Measurements from ENCODE around the gene NLGN1. TPM values are rescaled to one million over a fixed set of nuclear protein-coding genes. Genes with fewer than 3 reads are reported as not detected.
"Not testable (repeated sequence)": the region's sequence is repeated elsewhere in the genome, so short reads cannot be mapped to it uniquely, and the experiment has no call there.

NLGN1 gene
- total and polyA plus RNA-seq, 9 of the 15 experiments (the other 6 are each of a cell fraction or from before 2014, with no cell fraction given): under 0.01 to 0.01 TPM; not detected in 7

DNA sequence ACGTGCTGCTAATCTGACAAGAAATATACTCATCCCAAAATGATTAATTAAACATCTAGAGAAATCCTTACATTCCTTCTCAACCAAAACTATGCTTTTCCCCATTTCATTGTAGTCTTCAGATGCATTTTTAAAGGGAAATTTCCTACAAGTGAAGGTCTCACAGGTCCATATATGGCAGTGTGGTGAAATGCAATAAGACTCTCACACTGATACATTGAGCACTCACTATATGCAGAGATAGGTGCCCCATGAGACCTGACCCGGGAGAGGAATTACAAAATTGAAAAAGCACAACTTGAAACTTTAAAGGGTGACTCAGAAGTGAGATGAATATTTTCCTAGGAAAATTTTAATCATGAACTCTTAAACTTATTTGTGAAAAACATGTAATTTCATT is 832.4 kb downstream of the NLGN1 start:
- BruUV-seq (replicated peaks): no TSS peak
- no peak for TF ChIP-seq ILK (tag; IDR thresholded peaks at IDR 0.05; ENCODE audit: borderline replicate concordance, low read depth)
- no peak for TF ChIP-seq TCFL5 (CRISPR knock-in tag; conservative IDR thresholded peaks at IDR 0.05)
- no peak for TF ChIP-seq HDAC3 (IDR thresholded peaks at IDR 0.05; ENCODE audit: borderline replicate concordance, partially characterized antibody)
- no peak for TF ChIP-seq MAZ (CRISPR knock-in tag; conservative IDR thresholded peaks at IDR 0.05 in 1 of 2, IDR thresholded peaks at IDR 0.05 in 1 of 2)
- no peak for TF ChIP-seq PHF21A (IDR thresholded peaks at IDR 0.05; ENCODE audit: borderline replicate concordance, low read depth)
- no peak for TF ChIP-seq DIDO1 (tag; IDR thresholded peaks at IDR 0.05; ENCODE audit: low read depth)
- TF ChIP-seq, protein P1, sequence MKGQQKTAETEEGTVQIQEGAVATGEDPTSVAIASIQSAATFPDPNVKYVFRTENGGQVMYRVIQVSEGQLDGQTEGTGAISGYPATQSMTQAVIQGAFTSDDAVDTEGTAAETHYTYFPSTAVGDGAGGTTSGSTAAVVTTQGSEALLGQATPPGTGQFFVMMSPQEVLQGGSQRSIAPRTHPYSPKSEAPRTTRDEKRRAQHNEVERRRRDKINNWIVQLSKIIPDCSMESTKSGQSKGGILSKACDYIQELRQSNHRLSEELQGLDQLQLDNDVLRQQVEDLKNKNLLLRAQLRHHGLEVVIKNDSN (CRISPR knock-in tag; IDR thresholded peaks at IDR 0.05): no peak
- TF ChIP-seq, protein P2, sequence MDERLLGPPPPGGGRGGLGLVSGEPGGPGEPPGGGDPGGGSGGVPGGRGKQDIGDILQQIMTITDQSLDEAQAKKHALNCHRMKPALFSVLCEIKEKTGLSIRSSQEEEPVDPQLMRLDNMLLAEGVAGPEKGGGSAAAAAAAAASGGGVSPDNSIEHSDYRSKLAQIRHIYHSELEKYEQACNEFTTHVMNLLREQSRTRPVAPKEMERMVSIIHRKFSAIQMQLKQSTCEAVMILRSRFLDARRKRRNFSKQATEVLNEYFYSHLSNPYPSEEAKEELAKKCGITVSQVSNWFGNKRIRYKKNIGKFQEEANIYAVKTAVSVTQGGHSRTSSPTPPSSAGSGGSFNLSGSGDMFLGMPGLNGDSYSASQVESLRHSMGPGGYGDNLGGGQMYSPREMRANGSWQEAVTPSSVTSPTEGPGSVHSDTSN (CRISPR knock-in tag; IDR thresholded peaks at IDR 0.05; ENCODE audit: low read depth): no peak
- TF ChIP-seq, protein P2 (tag; conservative IDR thresholded peaks at IDR 0.05; ENCODE audit: low read depth): no peak
- TF ChIP-seq TAF9B (IDR thresholded peaks at IDR 0.05; ENCODE audit: partially characterized antibody): no peak
- no peak for TF ChIP-seq FOS (IDR thresholded peaks at IDR 0.05; ENCODE audit: extremely low read depth, insufficient read length)
- no peak for TF ChIP-seq POLR2B (IDR thresholded peaks at IDR 0.05; ENCODE audit: low read depth, partially characterized antibody)
- no peak for TF ChIP-seq ZNF41 (CRISPR knock-in tag; conservative IDR thresholded peaks at IDR 0.05)
- Histone ChIP-seq H2AFZ (ENCODE audit: low read depth, low read length) (no peak overlapping the region), H3K27me3 (ENCODE audit: control insufficient read depth in 2 of 2, insufficient read depth in 2 of 2, low read length in 2 of 2) (no peaks in the 10 kb centered on the region), H3K9me3 (replicated peaks; ENCODE audit: control insufficient read depth, insufficient read depth, low read depth, low read length) (no peaks in the 10 kb centered on the region), H3K79me2 (ENCODE audit: control insufficient read depth, insufficient read depth, low read length) (no peaks in the 10 kb centered on the region), H3K4me2 (ENCODE audit: insufficient read depth, low read length) (no peak overlapping the region), H3K27ac (ENCODE audit: extremely low read depth, low read depth, low read length) (no peak overlapping the region), H3K9me1 (ENCODE audit: control insufficient read depth, insufficient read depth, low read length) (no peaks in the 10 kb centered on the region), H4K20me1 (replicated peaks; ENCODE audit: control insufficient read depth, insufficient read depth, low read length) (no peaks in the 10 kb centered on the region), H3K36me3 (ENCODE audit: control insufficient read depth, insufficient read depth, low read length) (no peaks in the 10 kb centered on the region), H3K4me1 (replicated peaks in 1 of 2; ENCODE audit: control insufficient read depth in 2 of 2, insufficient read depth in 2 of 2, low read length in 2 of 2) (no peaks in the 10 kb centered on the region), H3K4me3 (no peak overlapping the region), H3K9ac (ENCODE audit: insufficient read depth in 1 of 2, low read depth in 2 of 2, low read length in 2 of 2) (no peak overlapping the region)
- no peak for ATAC-seq
- ChIA-PET POLR2A (no interaction called here), CTCF (ENCODE audit: low intra/inter-chr PET ratio) (no interaction called here)
- intact Hi-C loops (cut with micrococcal nuclease) (no loop called here), in situ Hi-C loops (cut with MboI) (no loop called here)
- DNase-seq (ENCODE audit: extremely low read depth in 1 of 4, low spot score in 3 of 4): no peak
- WGBS (ENCODE audit: insufficient coverage, low coverage, missing lambda C conversion rate): 0% methylated on average over 2 of the region's 2 CpGs
- no peak for FAIRE-seq

DNA sequence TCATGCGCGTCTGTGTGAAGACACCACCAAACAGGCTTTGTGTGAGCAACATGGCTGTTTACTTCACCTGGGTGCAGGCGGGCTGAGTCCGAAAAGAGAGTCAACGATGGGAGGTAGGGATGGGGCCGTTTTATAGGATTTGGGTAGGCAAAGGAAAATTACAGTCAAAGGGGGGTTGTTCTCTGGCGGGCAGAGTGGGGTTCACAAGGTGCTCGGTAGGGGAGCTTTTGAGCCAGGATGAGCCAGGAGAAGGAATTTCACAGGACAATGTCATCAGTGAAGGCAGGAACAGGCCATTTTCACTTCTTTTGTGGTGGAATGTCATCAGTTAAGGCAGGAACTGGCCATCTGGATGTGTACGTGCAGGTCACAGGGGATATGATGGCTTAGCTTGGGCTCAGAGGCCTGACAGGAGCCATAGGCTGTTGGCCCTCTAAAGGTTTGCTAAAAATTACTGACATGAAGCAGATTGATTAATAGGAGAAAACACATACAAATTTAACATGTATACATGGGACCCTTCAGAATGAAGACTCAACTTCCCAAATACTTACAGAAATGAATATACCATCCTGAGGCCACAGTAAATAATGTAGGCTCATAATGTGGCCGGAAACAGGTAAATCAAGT is 834.6 kb downstream of the NLGN1 start:
- BruUV-seq (replicated peaks); H2AFZ ChIP-seq (ENCODE audit: low read depth, low read length); H3K4me1 ChIP-seq (replicated peaks in 1 of 2; ENCODE audit: control insufficient read depth in 2 of 2, insufficient read depth in 2 of 2, low read length in 2 of 2); DNase-seq (ENCODE audit: extremely low read depth in 1 of 4, low spot score in 3 of 4); in situ Hi-C loops (cut with MboI); H3K27ac ChIP-seq (ENCODE audit: extremely low read depth, low read depth, low read length); H3K27me3 ChIP-seq (ENCODE audit: control insufficient read depth in 2 of 2, insufficient read depth in 2 of 2, low read length in 2 of 2); H3K4me2 ChIP-seq (ENCODE audit: insufficient read depth, low read length); POLR2A ChIA-PET; H3K4me3 ChIP-seq; intact Hi-C loops (cut with micrococcal nuclease); H3K9me3 ChIP-seq (replicated peaks; ENCODE audit: control insufficient read depth, insufficient read depth, low read depth, low read length); H3K9me1 ChIP-seq (ENCODE audit: control insufficient read depth, insufficient read depth, low read length); H3K9ac ChIP-seq (ENCODE audit: insufficient read depth in 1 of 2, low read depth in 2 of 2, low read length in 2 of 2); H4K20me1 ChIP-seq (replicated peaks; ENCODE audit: control insufficient read depth, insufficient read depth, low read length); FAIRE-seq; ATAC-seq; H3K79me2 ChIP-seq (ENCODE audit: control insufficient read depth, insufficient read depth, low read length); H3K36me3 ChIP-seq (ENCODE audit: control insufficient read depth, insufficient read depth, low read length); CTCF ChIA-PET (ENCODE audit: low intra/inter-chr PET ratio): not testable (repeated sequence)
- under 1% methylated on average over 9 of the region's 10 CpGs for WGBS (ENCODE audit: insufficient coverage, low coverage, missing lambda C conversion rate)
